H1 (cell line): Measurements from ENCODE around the gene TEKT3. TPM values are rescaled to one million over a fixed set of nuclear protein-coding genes. Genes with fewer than 3 reads are reported as not detected.

Source experiments
- CTCF ChIA-PET: fragments of 300-600 bp; sonication (Branson Sonifier 250); formaldehyde crosslinking; loops from one replicate; lab custom pipeline; 2021; ENCODE audit not compliant: partially characterized antibody; lab: Charles Lee
- POLR2A ChIA-PET: fragments of 300-600 bp; sonication (Branson Sonifier 250); formaldehyde crosslinking; loops from one replicate; lab custom pipeline; 2021; ENCODE audit warnings: inconsistent platforms; ENCODE audit not compliant: partially characterized antibody; lab: Charles Lee
- DNase-seq, 2 experiments: peaks; one replicate each; pipeline versions ENCODE4 v3.0.0 to v3.0.0-alpha.2; 2010 to 2022; ENCODE audit warnings: low spot score in 2 of 2, low read depth in 1 of 2, mixed read lengths in 1 of 2
- FAIRE-seq: peaks from 2 replicates; lab custom pipeline; 2011; peaks lifted over from hg19 to GRCh38; lab: Jason Lieb, UNC
- H2AFZ ChIP-seq: 2 replicates; pipeline ENCODE4 v1.8.1; 2012; ENCODE audit warnings: low read length, inconsistent platforms
- H2AK5ac ChIP-seq: 2 replicates; pipeline ENCODE4 v1.6.1; 2013; ENCODE audit warnings: low read depth, low read length
- H2BK120ac ChIP-seq: replicated peaks from 2 replicates; pipeline ENCODE3; 2013; ENCODE audit warnings: low read depth, low read length, inconsistent platforms
- H2BK12ac ChIP-seq: 2 replicates; pipeline ENCODE4 v1.6.1; 2013; ENCODE audit warnings: low read depth, low read length
- H2BK15ac ChIP-seq: 2 replicates; pipeline ENCODE4 v1.6.1; 2013; ENCODE audit warnings: low read length
- H2BK20ac ChIP-seq: 2 replicates; pipeline ENCODE4 v1.6.1; 2013; ENCODE audit warnings: low read length
- H2BK5ac ChIP-seq: 2 replicates; pipeline ENCODE4 v1.6.1; 2013; ENCODE audit warnings: low read depth, low read length
- H3K14ac ChIP-seq: 2 replicates; pipeline ENCODE4 v1.6.1; 2013; ENCODE audit warnings: inconsistent platforms; ENCODE audit not compliant: insufficient read length
- H3K18ac ChIP-seq: 2 replicates; pipeline ENCODE4 v1.6.1; 2013; ENCODE audit warnings: low read length; ENCODE audit errors: extremely low read depth
- H3K23ac ChIP-seq: 2 replicates; pipeline ENCODE4 v1.6.1; 2013; ENCODE audit warnings: inconsistent platforms; ENCODE audit not compliant: insufficient read length
- H3K23me2 ChIP-seq: 2 replicates; pipeline ENCODE4 v1.6.1; 2013; ENCODE audit warnings: low read depth, low read length
- H3K27ac ChIP-seq: 2 replicates; pipeline ENCODE4 v1.6.1; 2011; ENCODE audit warnings: low read depth, low read length, inconsistent platforms
- H3K27me3 ChIP-seq, 4 experiments: replicated peaks in 1 of 4; 1 replicate in 1 of 4; 2 replicates in 3 of 4; pipeline versions ENCODE4 v1.6.1 to v1.8.1; 2011 to 2013; ENCODE audit warnings: low read length in 3 of 4, mild to moderate bottlenecking in 3 of 4, inconsistent platforms in 2 of 4, mixed read lengths in 2 of 4, moderate library complexity in 1 of 4; ENCODE audit not compliant: control insufficient read depth in 3 of 4, insufficient read depth in 3 of 4; ENCODE audit errors: extremely low read depth in 1 of 4
- H3K36me3 ChIP-seq, 4 experiments: 2 replicates each; pipeline versions ENCODE4 v1.6.1 to v1.8.1; 2011 to 2013; ENCODE audit warnings: mild to moderate bottlenecking in 4 of 4, low read length in 3 of 4, moderate library complexity in 2 of 4, control low read depth in 1 of 4, inconsistent platforms in 1 of 4; ENCODE audit not compliant: insufficient read depth in 4 of 4, control insufficient read depth in 2 of 4
- H3K4ac ChIP-seq: replicated peaks from 2 replicates; pipeline ENCODE3; 2013; ENCODE audit warnings: low read length, low read depth, mixed read lengths, inconsistent platforms; ENCODE audit not compliant: insufficient read length
- H3K4me1 ChIP-seq, 4 experiments: replicated peaks in 1 of 4; 1 replicate in 1 of 4; 2 replicates in 3 of 4; pipeline versions ENCODE4 v1.6.1 to v1.8.1; 2011 to 2013; ENCODE audit warnings: low read length in 3 of 4, inconsistent platforms in 2 of 4, mixed read lengths in 1 of 4; ENCODE audit not compliant: insufficient read depth in 4 of 4, control insufficient read depth in 3 of 4
- H3K4me2 ChIP-seq, 2 experiments: 2 replicates each; pipeline versions ENCODE4 v1.6.1 to v1.8.1; 2011 to 2013; ENCODE audit warnings: low read depth in 2 of 2, low read length in 2 of 2, control low read depth in 1 of 2, inconsistent platforms in 1 of 2, mild to moderate bottlenecking in 1 of 2; ENCODE audit not compliant: insufficient read depth in 1 of 2
- H3K4me3 ChIP-seq, 4 experiments: fragments of 200-600, 300-600 bp in 1 of 4; sonication (generic), shearing (Covaris generic), sonication (Bioruptor Twin) in 1 of 4; 2 replicates each; pipeline versions ENCODE4 v1.5.1 to v1.8.1; 2011 to 2016; ENCODE audit warnings: low read length in 4 of 4, low read depth in 3 of 4, control low read depth in 2 of 4, inconsistent platforms in 2 of 4, mild to moderate bottlenecking in 2 of 4, mixed read lengths in 1 of 4, moderate library complexity in 1 of 4; ENCODE audit not compliant: insufficient read depth in 2 of 4; ENCODE audit errors: extremely low read depth in 1 of 4
- H3K56ac ChIP-seq: replicated peaks from 2 replicates; pipeline ENCODE3; 2013; ENCODE audit warnings: low read depth, mild to moderate bottlenecking, mixed read lengths, low read length, inconsistent platforms; ENCODE audit not compliant: insufficient read length
- H3K79me1 ChIP-seq: 2 replicates; pipeline ENCODE4 v1.6.1; 2013; ENCODE audit warnings: low read depth, low read length, control low read depth
- H3K79me2 ChIP-seq, 2 experiments: 2 replicates each; pipeline versions ENCODE4 v1.6.1 to v1.8.1; 2012 to 2013; ENCODE audit warnings: low read length in 2 of 2, mild to moderate bottlenecking in 2 of 2, inconsistent platforms in 1 of 2; ENCODE audit not compliant: insufficient read depth in 2 of 2, control insufficient read depth in 1 of 2
- H3K9ac ChIP-seq, 4 experiments: replicated peaks in 1 of 4; 1 replicate in 1 of 4; 2 replicates in 3 of 4; pipeline versions ENCODE4 v1.6.1 to v1.8.1; 2011 to 2013; ENCODE audit warnings: low read depth in 3 of 4, low read length in 3 of 4, control low read depth in 2 of 4, mild to moderate bottlenecking in 2 of 4, moderate library complexity in 2 of 4, inconsistent platforms in 1 of 4; ENCODE audit errors: extremely low read depth in 1 of 4
- H3K9me3 ChIP-seq, 2 experiments: 2 replicates each; pipeline versions ENCODE4 v1.6.1 to v1.8.1; 2012 to 2013; ENCODE audit warnings: mild to moderate bottlenecking in 2 of 2, moderate library complexity in 2 of 2, control low read depth in 1 of 2, inconsistent platforms in 1 of 2, low read depth in 1 of 2, low read length in 1 of 2, mixed read lengths in 1 of 2; ENCODE audit not compliant: insufficient read depth in 2 of 2
- H4K20me1 ChIP-seq, 2 experiments: replicated peaks in 1 of 2; 2 replicates each; pipeline versions ENCODE3 to v1.8.1; 2011 to 2013; ENCODE audit warnings: inconsistent platforms in 2 of 2, low read length in 2 of 2, mild to moderate bottlenecking in 1 of 2; ENCODE audit not compliant: insufficient read depth in 2 of 2, control insufficient read depth in 1 of 2
- H4K5ac ChIP-seq: 2 replicates; pipeline ENCODE4 v1.6.1; 2013; ENCODE audit warnings: low read length, low read depth, mixed read lengths, inconsistent platforms; ENCODE audit not compliant: insufficient read length
- H4K8ac ChIP-seq: 2 replicates; pipeline ENCODE4 v1.8.0; 2013; ENCODE audit warnings: mild to moderate bottlenecking, moderate library complexity, low read length, inconsistent platforms; ENCODE audit not compliant: insufficient read depth; ENCODE audit errors: extremely low read depth
- H4K91ac ChIP-seq: replicated peaks from 2 replicates; pipeline ENCODE3; 2013; ENCODE audit warnings: low read length, mixed read lengths, inconsistent platforms; ENCODE audit not compliant: insufficient read length
- BACH1 ChIP-seq: IDR thresholded peaks from 2 replicates; pipeline ENCODE4 v1.6.1; 2012; ENCODE audit warnings: low read length, improper control_type of control experiment
- JUND ChIP-seq: IDR thresholded peaks from 2 replicates; pipeline ENCODE4 v1.6.1; 2011; ENCODE audit warnings: mild to moderate bottlenecking, improper control_type of control experiment, low read length
- POU5F1 ChIP-seq: IDR thresholded peaks from 2 replicates; pipeline ENCODE4 v1.6.1; 2011; ENCODE audit warnings: low read depth, mild to moderate bottlenecking, low read length, moderate library complexity
- SIRT6 ChIP-seq: IDR thresholded peaks from one replicate; pipeline ENCODE4 v1.7.1; 2012; ENCODE audit warnings: low read length, inconsistent platforms
- SP4 ChIP-seq: IDR thresholded peaks from 2 replicates; pipeline ENCODE4 v1.6.1; 2012; ENCODE audit warnings: low read length, inconsistent platforms
- WGBS, 2 experiments: shearing (Covaris generic) in 1 of 2; methylation state at CpG; one replicate each; pipeline versions ENCODE4 v1.1.6 to v1.1.7; 2013 to 2015; ENCODE audit warnings: low lambda C conversion rate in 2 of 2, mixed read lengths in 2 of 2, inconsistent platforms in 1 of 2, low coverage in 1 of 2, missing lambda C conversion rate in 1 of 2; ENCODE audit not compliant: insufficient replicate concordance in 2 of 2, insufficient coverage in 1 of 2, insufficient read length in 1 of 2; ENCODE audit errors: extremely low coverage in 1 of 2, missing lambda C conversion rate in 1 of 2; 5-methylcytosine and 5-hydroxymethylcytosine counted together
- polyA plus RNA-seq, 7 experiments: library from polyadenylated mRNA; depleted of rRNA in 3 of 7; stranded (reverse) in 5 of 7; unstranded in 2 of 7; fragments of >200 nt in 5 of 7; fragments of 200-250 nt in 2 of 7; gene quantifications; 1 replicate in 5 of 7; 2 replicates in 1 of 7; 4 replicates in 1 of 7; pipeline versions ENCODE4 v1.2.1 to v1.2.3, GENCODE V29; 2011 to 2013; ENCODE audit warnings: missing spikeins in 2 of 7, mixed read lengths in 2 of 7
- total RNA-seq: library from RNA; stranded (reverse); fragmentation: NEBNext Ultra II Directional; extraction: Animal tissue kit (Norgen Biotek cat#: 25700); gene quantifications from 2 replicates; pipeline ENCODE4 v1.2.1, GENCODE V29; 2021
- TF ChIP-seq, protein P1 (sequence below), 3 experiments: IDR thresholded peaks; 1 replicate in 2 of 3; 2 replicates in 1 of 3; pipeline versions ENCODE4 v1.5.1 to v1.6.1; 2011; ENCODE audit warnings: low read length in 3 of 3, mild to moderate bottlenecking in 3 of 3, inconsistent platforms in 2 of 3, low read depth in 1 of 3, moderate library complexity in 1 of 3; ENCODE audit not compliant: insufficient read depth in 1 of 3; ENCODE audit errors: control extremely low read depth in 1 of 3

Gene TEKT3
- total and polyA plus RNA-seq, 2 of the 8 experiments (the other 6 are each of a cell fraction or from before 2014, with no cell fraction given) = 2.2 to 2.9 TPM

DNA sequence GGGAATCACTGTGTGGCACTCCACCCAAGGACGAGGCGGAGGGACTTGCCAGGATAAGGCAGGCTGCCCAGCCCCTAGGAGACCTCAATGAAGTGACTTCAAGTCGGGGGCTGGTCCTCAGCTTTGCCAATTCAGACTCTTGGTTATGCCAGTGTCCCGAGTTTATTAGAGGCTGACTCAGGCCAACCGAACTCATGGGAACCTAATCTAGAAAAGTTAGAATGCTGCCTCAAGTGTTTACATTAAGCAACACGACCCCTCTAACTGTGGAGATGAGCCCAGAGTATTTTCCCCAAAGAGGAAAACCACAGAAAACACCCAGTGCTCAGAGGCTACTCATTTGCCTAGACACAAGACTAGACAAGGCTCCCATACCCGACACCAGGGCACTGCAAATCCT, 1.1 kb upstream of the TEKT3 start:
- Histone ChIP-seq H2BK15ac (no peak overlapping the region), H2AFZ (no peak overlapping the region), H3K79me1 (no peaks in the 10 kb centered on the region), H3K4me3 (no peak overlapping the region), H4K91ac (no peak overlapping the region), H3K36me3 (no peaks in the 10 kb centered on the region), H3K27me3 (peaks cover 0 to 5% (median 2%) of the 10 kb centered on the region in 4 experiments; a peak in 1 of 7 replicates), H3K27ac (no peak overlapping the region), H3K4me2 (no peak overlapping the region; a peak in 1 of 4 replicates), H2BK12ac (no peak overlapping the region), H2BK5ac (no peak overlapping the region), H2AK5ac (no peak overlapping the region), H3K14ac (no peak overlapping the region), H3K4ac (no peak overlapping the region), H3K9me3 (no peaks in the 10 kb centered on the region; a peak in 1 of 4 replicates), H3K23me2 (peaks cover 9% of the 10 kb centered on the region; the same call in 1 of the 2 replicates), H2BK20ac (no peak overlapping the region), H3K18ac (no peak overlapping the region), H3K23ac (no peak overlapping the region), H3K4me1 (peaks cover 0 to 3% (median 1%) of the 10 kb centered on the region in 4 experiments; a peak in 4 of 7 replicates), H3K56ac (no peak overlapping the region), H4K8ac (no peak overlapping the region), H3K9ac (no peak overlapping the region), H2BK120ac (no peak overlapping the region), H4K5ac (no peak overlapping the region), H4K20me1 (no peaks in the 10 kb centered on the region), H3K79me2 (no peaks in the 10 kb centered on the region)
- CTCF ChIA-PET = interaction anchor here (1.8 kb wide), 1 partner anchor 79 kb away, joined by 6 read pairs; no protein-coding TSS in a partner anchor
- POLR2A ChIA-PET = no interaction called here
- 75% methylated on average over 7 of the region's 7 CpGs; no CpG with 5 or more reads in 1 of the 2 experiments for WGBS, 2 experiments
- no peak for TF ChIP-seq SP4
- no peak for TF ChIP-seq SIRT6
- no peak for TF ChIP-seq POU5F1
- no peak for TF ChIP-seq BACH1
- TF ChIP-seq, protein P1, sequence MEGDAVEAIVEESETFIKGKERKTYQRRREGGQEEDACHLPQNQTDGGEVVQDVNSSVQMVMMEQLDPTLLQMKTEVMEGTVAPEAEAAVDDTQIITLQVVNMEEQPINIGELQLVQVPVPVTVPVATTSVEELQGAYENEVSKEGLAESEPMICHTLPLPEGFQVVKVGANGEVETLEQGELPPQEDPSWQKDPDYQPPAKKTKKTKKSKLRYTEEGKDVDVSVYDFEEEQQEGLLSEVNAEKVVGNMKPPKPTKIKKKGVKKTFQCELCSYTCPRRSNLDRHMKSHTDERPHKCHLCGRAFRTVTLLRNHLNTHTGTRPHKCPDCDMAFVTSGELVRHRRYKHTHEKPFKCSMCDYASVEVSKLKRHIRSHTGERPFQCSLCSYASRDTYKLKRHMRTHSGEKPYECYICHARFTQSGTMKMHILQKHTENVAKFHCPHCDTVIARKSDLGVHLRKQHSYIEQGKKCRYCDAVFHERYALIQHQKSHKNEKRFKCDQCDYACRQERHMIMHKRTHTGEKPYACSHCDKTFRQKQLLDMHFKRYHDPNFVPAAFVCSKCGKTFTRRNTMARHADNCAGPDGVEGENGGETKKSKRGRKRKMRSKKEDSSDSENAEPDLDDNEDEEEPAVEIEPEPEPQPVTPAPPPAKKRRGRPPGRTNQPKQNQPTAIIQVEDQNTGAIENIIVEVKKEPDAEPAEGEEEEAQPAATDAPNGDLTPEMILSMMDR (IDR thresholded peaks at IDR 0.05; ENCODE audit: control extremely low read depth in 1 of 3, insufficient read depth in 1 of 3, low read depth in 1 of 3, low read length in 3 of 3) = peak in 1 of 3 experiments; percentile 6; a peak in 1 of 4 replicates
- TF ChIP-seq JUND = no peak
- FAIRE-seq (no peak), DNase-seq (no peak)
